Measurements from ENCODE around the gene YPEL1. TPM values are rescaled to one million over a fixed set of nuclear protein-coding genes. Genes with fewer than 3 reads are reported as not detected.

The YPEL1 gene
- total and polyA plus RNA-seq, 8 donors = 2.4 to 20.9 (median 18.3) TPM

DNA sequence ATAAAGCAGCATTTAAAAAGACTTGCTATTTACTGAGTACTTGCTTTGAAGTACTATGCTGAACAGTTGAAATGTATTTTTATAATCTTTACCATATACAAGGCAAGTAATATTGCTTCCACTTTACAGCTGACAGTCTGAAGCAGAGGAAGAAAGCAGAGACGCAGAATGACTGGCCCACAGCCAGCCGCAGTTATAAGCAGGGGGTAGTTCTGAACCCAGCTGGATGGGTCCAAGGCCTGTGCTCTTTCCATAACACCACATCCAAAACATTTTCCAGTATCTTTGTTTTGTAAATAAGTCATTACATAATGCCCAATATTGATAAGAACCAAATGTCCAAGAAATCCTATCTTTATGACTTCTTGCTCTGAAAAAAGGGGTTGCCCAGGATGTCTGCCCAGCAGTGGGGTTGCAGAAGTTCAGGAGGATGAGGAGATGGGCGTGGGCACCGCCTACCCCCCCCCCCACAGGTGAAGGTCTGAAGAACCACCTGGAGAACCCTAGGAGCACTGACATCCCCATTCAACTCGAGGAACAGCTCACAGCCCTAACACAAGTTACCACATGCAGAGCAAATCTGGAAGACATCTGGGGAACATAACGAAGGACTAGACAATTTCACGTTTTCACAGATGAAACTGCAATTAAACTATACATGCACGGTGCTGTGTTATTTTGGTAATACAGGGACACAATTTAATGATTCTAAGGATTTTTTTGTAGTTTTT, 24.2 kb upstream of the YPEL1 start:
- Histone ChIP-seq H3K9me3 (no peaks in the 10 kb centered on the region), H3K27me3 (no peaks in the 10 kb centered on the region), H3K4me1 (peaks cover 0 to 22% of the 10 kb centered on the region in 2 donors), H3K36me3 (peaks cover 0 to 68% of the 10 kb centered on the region in 2 donors), H3K4me3 (no peak overlapping the region), H3K27ac (no peak overlapping the region)
- DNase-seq = peak in 2 of 4 donors; percentile 85 to 92
- no peak for ATAC-seq
- intact Hi-C loops (cut with DNase I) = no loop called here
- TF ChIP-seq, protein P1, sequence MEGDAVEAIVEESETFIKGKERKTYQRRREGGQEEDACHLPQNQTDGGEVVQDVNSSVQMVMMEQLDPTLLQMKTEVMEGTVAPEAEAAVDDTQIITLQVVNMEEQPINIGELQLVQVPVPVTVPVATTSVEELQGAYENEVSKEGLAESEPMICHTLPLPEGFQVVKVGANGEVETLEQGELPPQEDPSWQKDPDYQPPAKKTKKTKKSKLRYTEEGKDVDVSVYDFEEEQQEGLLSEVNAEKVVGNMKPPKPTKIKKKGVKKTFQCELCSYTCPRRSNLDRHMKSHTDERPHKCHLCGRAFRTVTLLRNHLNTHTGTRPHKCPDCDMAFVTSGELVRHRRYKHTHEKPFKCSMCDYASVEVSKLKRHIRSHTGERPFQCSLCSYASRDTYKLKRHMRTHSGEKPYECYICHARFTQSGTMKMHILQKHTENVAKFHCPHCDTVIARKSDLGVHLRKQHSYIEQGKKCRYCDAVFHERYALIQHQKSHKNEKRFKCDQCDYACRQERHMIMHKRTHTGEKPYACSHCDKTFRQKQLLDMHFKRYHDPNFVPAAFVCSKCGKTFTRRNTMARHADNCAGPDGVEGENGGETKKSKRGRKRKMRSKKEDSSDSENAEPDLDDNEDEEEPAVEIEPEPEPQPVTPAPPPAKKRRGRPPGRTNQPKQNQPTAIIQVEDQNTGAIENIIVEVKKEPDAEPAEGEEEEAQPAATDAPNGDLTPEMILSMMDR (IDR thresholded peaks at IDR 0.05) = no peak

DNA sequence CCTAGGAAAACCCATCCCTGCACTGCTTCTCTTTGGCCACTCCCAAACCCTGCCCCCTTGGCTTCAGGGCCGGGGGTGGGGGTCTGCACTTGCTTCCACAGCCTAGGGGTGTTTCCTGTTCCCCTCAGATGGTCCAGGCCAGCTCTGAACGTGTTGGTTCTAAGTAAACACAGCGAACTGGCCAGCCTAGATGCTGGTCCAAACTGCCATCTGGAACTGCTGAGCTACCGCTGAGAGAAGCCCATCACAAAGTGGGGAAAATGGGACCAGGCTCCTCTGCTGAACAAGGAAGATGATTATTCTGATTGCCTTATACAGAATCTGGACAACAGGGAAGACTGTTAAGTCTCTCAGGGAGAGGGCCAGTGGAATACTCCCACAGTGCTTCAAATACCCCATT, 23.5 kb upstream of the YPEL1 start:
- H3K9me3 ChIP-seq = no peaks in the 10 kb centered on the region
- DNase-seq (peak in 1 of 4 donors; percentile 20), ATAC-seq (no peak)
- peaks cover 0 to 61% of the 10 kb centered on the region in 2 donors for H3K36me3 ChIP-seq
- H3K4me1 ChIP-seq = peaks cover 0 to 22% of the 10 kb centered on the region in 2 donors
- H3K4me3 ChIP-seq = no peak overlapping the region
- intact Hi-C loops (cut with DNase I) = no loop called here
- no peak overlapping the region for H3K27ac ChIP-seq
- TF ChIP-seq, protein P1 (IDR thresholded peaks at IDR 0.05) = no peak
- no peaks in the 10 kb centered on the region for H3K27me3 ChIP-seq

DNA sequence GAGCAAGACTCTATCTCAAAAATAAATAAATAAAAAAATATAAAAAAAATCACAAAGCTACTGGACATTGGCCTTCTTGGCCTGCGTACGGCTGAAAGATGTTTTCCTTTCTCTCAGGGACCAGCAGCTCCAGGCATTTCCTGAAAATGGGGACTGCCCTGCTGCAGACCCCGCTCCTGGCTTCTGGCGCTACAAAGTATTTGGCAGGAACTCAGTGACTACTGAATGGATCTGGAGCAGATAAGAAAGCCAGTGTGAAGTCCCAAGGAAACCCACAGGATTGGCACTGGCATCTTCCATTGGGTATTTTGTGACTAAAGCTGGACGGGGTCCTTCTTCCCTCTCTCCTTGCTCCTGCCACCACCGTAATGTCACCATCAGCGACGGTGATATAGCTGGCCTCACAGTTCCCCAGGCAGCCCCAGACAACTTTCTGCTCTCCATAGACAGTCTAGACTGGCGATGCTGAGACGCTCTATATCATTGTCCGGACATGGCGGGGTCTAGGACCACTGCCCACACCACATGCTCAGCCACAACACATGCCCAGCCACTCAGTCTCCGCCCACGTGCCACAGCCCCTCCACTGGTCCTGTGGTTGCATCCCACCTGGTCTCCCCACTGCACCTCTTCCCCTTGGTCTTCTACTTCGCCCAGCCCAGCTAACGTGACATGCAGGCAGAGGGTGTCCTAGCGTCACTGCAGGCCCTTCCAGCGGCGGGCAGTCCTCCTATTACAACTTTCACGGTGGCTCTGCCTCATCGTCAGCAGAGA, 22.7 kb upstream of the YPEL1 start:
- intact Hi-C loops (cut with DNase I) = no loop called here
- no peaks in the 10 kb centered on the region for H3K9me3 ChIP-seq
- no peak overlapping the region for H3K4me3 ChIP-seq
- H3K36me3 ChIP-seq = peaks cover 0 to 61% of the 10 kb centered on the region in 2 donors
- TF ChIP-seq, protein P1 (IDR thresholded peaks at IDR 0.05) = no peak
- no peak overlapping the region for H3K27ac ChIP-seq
- no peak for ATAC-seq
- no peak for DNase-seq
- H3K27me3 ChIP-seq = no peaks in the 10 kb centered on the region
- H3K4me1 ChIP-seq = peaks cover 0 to 22% of the 10 kb centered on the region in 2 donors

DNA sequence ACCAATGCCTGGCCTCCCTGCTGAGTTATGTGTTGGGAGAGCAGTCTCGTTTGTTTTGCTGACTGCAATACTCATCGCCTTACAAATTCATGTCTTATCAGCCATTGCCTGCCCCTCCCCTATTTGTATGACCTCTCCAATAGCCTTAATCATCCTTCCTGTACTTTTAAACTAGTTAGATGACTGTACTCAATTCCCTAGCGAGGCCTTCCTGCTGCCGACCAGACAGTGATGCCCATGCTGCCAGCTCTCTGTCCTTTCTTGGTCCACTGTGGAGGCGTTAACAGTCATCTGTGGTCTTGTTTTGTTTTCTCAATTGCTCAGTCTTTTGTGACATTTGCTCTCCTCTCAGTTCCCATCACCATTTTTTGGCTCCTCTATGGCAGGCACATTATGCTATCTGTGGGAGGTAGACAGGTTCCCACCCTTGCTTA, 20.3 kb upstream of the YPEL1 start:
- ATAC-seq (peak; percentile 49), DNase-seq (no peak)
- Histone ChIP-seq H3K4me1 (peaks cover 0 to 17% of the 10 kb centered on the region in 2 donors), H3K9me3 (no peaks in the 10 kb centered on the region), H3K27ac (peak overlapping the region in 1 of 2 donors; percentile 33), H3K27me3 (no peaks in the 10 kb centered on the region), H3K4me3 (no peak overlapping the region), H3K36me3 (peaks cover 0 to 45% of the 10 kb centered on the region in 2 donors)
- TF ChIP-seq, protein P1 (IDR thresholded peaks at IDR 0.05) = no peak
- intact Hi-C loops (cut with DNase I) = no loop called here

DNA sequence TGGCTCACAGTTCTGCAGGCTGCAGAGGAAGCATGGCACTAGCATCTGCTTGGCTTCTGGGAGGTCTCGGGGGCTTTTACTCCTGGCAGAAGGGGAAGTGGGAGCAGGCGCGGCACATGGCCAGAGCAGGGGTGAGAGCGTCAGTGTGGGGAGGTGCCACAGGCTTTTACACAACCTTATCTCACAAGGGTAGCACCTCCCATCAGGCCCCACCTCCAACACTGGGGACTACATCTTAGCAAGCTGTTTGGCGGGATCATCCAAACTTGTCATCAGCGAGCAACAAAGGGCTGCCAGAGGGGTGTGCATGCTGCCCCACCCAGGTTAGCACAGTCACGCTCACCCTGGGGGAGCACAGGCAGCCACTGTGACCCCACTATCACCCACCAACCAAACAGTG, 18.9 kb upstream of the YPEL1 start:
- H3K4me3 ChIP-seq = no peak overlapping the region
- DNase-seq = no peak
- intact Hi-C loops (cut with DNase I) = no loop called here
- no peak overlapping the region for H3K27ac ChIP-seq
- H3K4me1 ChIP-seq = peaks cover 0 to 17% of the 10 kb centered on the region in 2 donors
- TF ChIP-seq, protein P1 (IDR thresholded peaks at IDR 0.05) = no peak
- H3K9me3 ChIP-seq = no peaks in the 10 kb centered on the region
- peak; percentile 53 for ATAC-seq
- no peaks in the 10 kb centered on the region for H3K27me3 ChIP-seq
- peaks cover 0 to 39% of the 10 kb centered on the region in 2 donors for H3K36me3 ChIP-seq

Data from left lung (tissue), 10 donors.